A673 (cell line): ENCODE results near the gene AK5. TPM values are rescaled to one million over a fixed set of nuclear protein-coding genes. Genes with fewer than 3 reads are reported as not detected.

Experiments used
- BruUV-seq: library from RNA; stranded (reverse); fragments of 400-500 nt; replicated peaks from 2 replicates; lab custom pipeline; 2021; lab: Mats Ljungman, UMichigan
- CTCF ChIA-PET: fragments of 300-600 bp; sonication (Branson Sonifier 250); formaldehyde crosslinking; loops from one replicate; lab custom pipeline; 2022; ENCODE audit warnings: antibody characterized with exemption; lab: Charles Lee
- POLR2A ChIA-PET: fragments of 300-600 bp; sonication (Branson Sonifier 250); formaldehyde crosslinking; loops from one replicate; lab custom pipeline; 2022; ENCODE audit warnings: antibody characterized with exemption; ENCODE audit not compliant: low non-redundant PET; lab: Charles Lee
- DNase-seq: peaks from one replicate; pipeline ENCODE4 v3.0.0-alpha.2; 2015; ENCODE audit warnings: low spot score
- H3K27ac ChIP-seq: fragments of 200-600 bp; sonication (generic); 2 replicates; pipeline ENCODE4 v1.5.1; 2016; ENCODE audit warnings: mixed run types, low read depth, mild to moderate bottlenecking, mixed read lengths, antibody characterized with exemption, low read length; ENCODE audit not compliant: poor library complexity, severe bottlenecking
- H3K27me3 ChIP-seq: fragments of 200-600 bp; sonication (generic); replicated peaks from 2 replicates; pipeline ENCODE4 v1.6.1; 2017; ENCODE audit warnings: mixed run types, low read depth, mild to moderate bottlenecking, mixed read lengths, antibody characterized with exemption, low read length; ENCODE audit not compliant: insufficient read depth, poor library complexity
- H3K36me3 ChIP-seq: fragments of 200-600 bp; sonication (generic); 2 replicates; pipeline ENCODE4 v1.6.1; 2016; ENCODE audit warnings: mixed run types, mild to moderate bottlenecking, mixed read lengths, antibody characterized with exemption, low read length; ENCODE audit not compliant: insufficient read depth, poor library complexity, severe bottlenecking
- H3K4me1 ChIP-seq: fragments of 200-600 bp; sonication (generic); 2 replicates; pipeline ENCODE4 v1.6.1; 2017; ENCODE audit warnings: mixed run types, mild to moderate bottlenecking, mixed read lengths, antibody characterized with exemption, low read length; ENCODE audit not compliant: insufficient read depth, poor library complexity, severe bottlenecking
- H3K4me3 ChIP-seq: fragments of 200-600 bp; sonication (generic); 2 replicates; pipeline ENCODE4 v1.5.1; 2016; ENCODE audit warnings: low read depth, mixed run types, mild to moderate bottlenecking, mixed read lengths, low read length; ENCODE audit not compliant: poor library complexity, severe bottlenecking
- H3K9me3 ChIP-seq: fragments of 200-600 bp; sonication (generic); 2 replicates; pipeline ENCODE4 v1.6.1; 2016; ENCODE audit warnings: mixed run types, low read depth, mild to moderate bottlenecking, mixed read lengths, antibody characterized with exemption, low read length; ENCODE audit not compliant: poor library complexity, severe bottlenecking
- EZH2 ChIP-seq: fragments of 200-600 bp; sonication (generic); IDR thresholded peaks from 2 replicates; pipeline ENCODE4 v1.6.1; 2017; ENCODE audit warnings: borderline replicate concordance, low read depth, mild to moderate bottlenecking, mixed read lengths, antibody characterized with exemption, low read length; ENCODE audit not compliant: poor library complexity, severe bottlenecking
- intact Hi-C: fragments of 100-400 bp; cut with micrococcal nuclease; formaldehyde crosslinking; loops from one replicate; pipeline ENCODE4 v1.10.0; 2022; ENCODE audit not compliant: unreplicated experiment
- total RNA-seq: library from RNA; stranded (reverse); gene quantifications from 2 replicates; pipeline ENCODE4 v1.2.3, GENCODE V29; 2021
- TF ChIP-seq, protein P1 (sequence below): fragments of 300-800, 200-600 bp; sonication (generic); conservative IDR thresholded peaks from 2 replicates; pipeline ENCODE4 v1.5.1; 2017; ENCODE audit warnings: low read depth, mild to moderate bottlenecking, antibody characterized with exemption, low read length, moderate library complexity, mixed read lengths

The AK5 gene
- total RNA-seq, 1 experiment from 2014 or later = 0.47 TPM

DNA sequence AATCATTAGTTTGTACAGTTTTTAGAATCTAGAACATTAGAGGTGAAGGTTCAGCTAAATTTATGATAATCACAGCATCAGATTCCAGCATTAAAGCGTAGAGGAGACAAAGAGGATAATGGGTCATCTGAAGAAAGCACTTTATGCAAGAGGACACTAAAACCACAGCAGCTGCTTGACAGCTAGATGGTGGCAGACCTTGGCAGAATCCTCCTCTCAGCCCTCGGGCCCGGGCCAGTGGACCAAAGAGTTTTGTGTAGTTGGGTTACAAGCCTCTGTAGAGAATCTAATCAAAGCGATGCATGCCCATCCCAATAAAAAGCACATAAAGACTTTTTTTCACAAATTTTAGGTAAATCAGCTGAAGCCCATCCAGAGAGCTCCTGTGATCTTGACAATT is 59.4 kb downstream of the AK5 start:
- H3K9me3 ChIP-seq = no peaks in the 10 kb centered on the region
- H3K27ac ChIP-seq = no peak overlapping the region
- no peaks in the 10 kb centered on the region for H3K36me3 ChIP-seq
- no peaks in the 10 kb centered on the region for H3K4me1 ChIP-seq
- ChIA-PET CTCF (no interaction called here), POLR2A (no interaction called here)
- no peak overlapping the region for H3K4me3 ChIP-seq
- no peak for DNase-seq
- no TSS peak for BruUV-seq
- no peak for TF ChIP-seq EZH2
- TF ChIP-seq, protein P1, sequence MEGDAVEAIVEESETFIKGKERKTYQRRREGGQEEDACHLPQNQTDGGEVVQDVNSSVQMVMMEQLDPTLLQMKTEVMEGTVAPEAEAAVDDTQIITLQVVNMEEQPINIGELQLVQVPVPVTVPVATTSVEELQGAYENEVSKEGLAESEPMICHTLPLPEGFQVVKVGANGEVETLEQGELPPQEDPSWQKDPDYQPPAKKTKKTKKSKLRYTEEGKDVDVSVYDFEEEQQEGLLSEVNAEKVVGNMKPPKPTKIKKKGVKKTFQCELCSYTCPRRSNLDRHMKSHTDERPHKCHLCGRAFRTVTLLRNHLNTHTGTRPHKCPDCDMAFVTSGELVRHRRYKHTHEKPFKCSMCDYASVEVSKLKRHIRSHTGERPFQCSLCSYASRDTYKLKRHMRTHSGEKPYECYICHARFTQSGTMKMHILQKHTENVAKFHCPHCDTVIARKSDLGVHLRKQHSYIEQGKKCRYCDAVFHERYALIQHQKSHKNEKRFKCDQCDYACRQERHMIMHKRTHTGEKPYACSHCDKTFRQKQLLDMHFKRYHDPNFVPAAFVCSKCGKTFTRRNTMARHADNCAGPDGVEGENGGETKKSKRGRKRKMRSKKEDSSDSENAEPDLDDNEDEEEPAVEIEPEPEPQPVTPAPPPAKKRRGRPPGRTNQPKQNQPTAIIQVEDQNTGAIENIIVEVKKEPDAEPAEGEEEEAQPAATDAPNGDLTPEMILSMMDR = no peak
- no peaks in the 10 kb centered on the region for H3K27me3 ChIP-seq
- intact Hi-C loops = no loop called here

DNA sequence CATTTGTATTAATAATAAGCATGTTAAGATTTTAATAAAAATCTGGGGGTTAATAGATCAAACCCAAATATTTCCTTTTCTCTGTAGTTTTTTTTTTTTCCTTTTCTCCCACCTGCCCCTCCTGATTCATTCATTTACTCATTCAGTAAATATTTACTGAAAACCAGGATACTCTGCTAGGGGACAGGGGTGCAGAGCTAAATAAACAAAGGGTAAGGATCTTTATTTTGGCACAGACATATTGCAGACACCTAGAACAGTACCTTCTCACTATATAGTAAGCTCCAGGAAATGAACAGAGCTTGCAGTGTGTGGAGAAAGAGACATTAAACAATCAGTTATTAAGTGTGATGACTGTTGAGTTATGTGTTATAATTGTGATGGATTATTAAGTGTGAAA is 60.9 kb downstream of the AK5 start:
- Histone ChIP-seq H3K4me1 (no peaks in the 10 kb centered on the region), H3K36me3 (no peaks in the 10 kb centered on the region), H3K27ac (no peak overlapping the region), H3K9me3 (no peaks in the 10 kb centered on the region), H3K4me3 (no peak overlapping the region), H3K27me3 (no peaks in the 10 kb centered on the region)
- no TSS peak for BruUV-seq
- ChIA-PET CTCF (no interaction called here), POLR2A (no interaction called here)
- DNase-seq = no peak
- intact Hi-C loops = no loop called here
- no peak for TF ChIP-seq EZH2
- TF ChIP-seq, protein P1 = no peak

DNA sequence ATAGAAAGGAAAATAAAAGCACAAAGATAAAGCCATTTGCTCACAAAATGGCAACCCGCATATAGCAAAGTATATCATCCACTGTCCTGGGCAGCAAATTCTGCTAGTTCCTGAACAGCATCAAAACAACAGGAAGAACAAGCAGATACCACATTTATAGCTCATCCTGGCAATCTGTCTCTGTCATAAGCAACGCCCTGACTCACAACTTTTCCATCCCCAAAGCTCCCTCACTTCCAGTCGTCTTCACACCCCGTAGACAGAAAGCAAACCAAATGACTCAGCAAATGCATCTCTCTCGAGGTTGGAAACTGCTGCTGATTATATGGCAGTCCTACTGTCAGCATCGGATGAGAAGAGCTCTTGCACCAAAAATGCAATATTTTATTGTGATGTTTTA is 65.8 kb downstream of the AK5 start:
- no peak overlapping the region for H3K27ac ChIP-seq
- H3K9me3 ChIP-seq = no peaks in the 10 kb centered on the region
- no TSS peak for BruUV-seq
- no peaks in the 10 kb centered on the region for H3K36me3 ChIP-seq
- no peaks in the 10 kb centered on the region for H3K4me1 ChIP-seq
- TF ChIP-seq EZH2 = no peak
- TF ChIP-seq, protein P1 = no peak
- DNase-seq = peak; percentile 48
- no peaks in the 10 kb centered on the region for H3K27me3 ChIP-seq
- H3K4me3 ChIP-seq = no peak overlapping the region
- CTCF ChIA-PET = no interaction called here
- intact Hi-C loops = no loop called here
- POLR2A ChIA-PET = interaction anchor here (0.6 kb wide), 2 partner anchors 44 to 394 kb away, joined by 3 to 4 read pairs; no protein-coding TSS in a partner anchor
